Measurements from ENCODE around the gene ZFP36L1. TPM values are rescaled to one million over a fixed set of nuclear protein-coding genes. Genes with fewer than 3 reads are reported as not detected.

The ZFP36L1 gene
- total RNA-seq, 6 donors from 2014 or later = 268 to 511 (median 385) TPM

- no peaks in the 10 kb centered on the region for H3K36me3 ChIP-seq
- 82 to 83% methylated on average over 6 of the region's 6 CpGs for WGBS, 2 donors
- H3K4me1 ChIP-seq = peaks cover 0 to 2% (median 0%) of the 10 kb centered on the region in 4 donors
- H3K9me3 ChIP-seq = no peaks in the 10 kb centered on the region
- DNase-seq = peak; percentile 15 to 64
- no peaks in the 10 kb centered on the region for H3K27me3 ChIP-seq
- peak; percentile 83 for ATAC-seq (ENCODE audit: low FRiP score in 2 of 2)
- H3K27ac ChIP-seq = peak overlapping the region in 2 of 4 donors; percentile 49 to 67
- no peak for TF ChIP-seq CTCF (IDR thresholded peaks at IDR 0.05)
- TF ChIP-seq POLR2AphosphoS5 (IDR thresholded peaks at IDR 0.05) = peak in 1 of 2 donors; percentile 11
- TF ChIP-seq EP300 (IDR thresholded peaks at IDR 0.05) = peak in 1 of 4 donors; percentile 17
- H3K4me3 ChIP-seq = no peak overlapping the region
Measured at GRCh38 chr14:68741839-68742470, 50.9 kb downstream of the ZFP36L1 start.

- no peak for DNase-seq
- TF ChIP-seq POLR2A (IDR thresholded peaks at IDR 0.05) (no peak), POLR2AphosphoS5 (IDR thresholded peaks at IDR 0.05) (no peak), CTCF (IDR thresholded peaks at IDR 0.05) (no peak), EP300 (IDR thresholded peaks at IDR 0.05) (no peak)
- Histone ChIP-seq H3K9me3 (no peaks in the 10 kb centered on the region), H3K36me3 (no peaks in the 10 kb centered on the region), H3K4me3 (no peak overlapping the region), H3K27me3 (no peaks in the 10 kb centered on the region), H3K27ac (peak overlapping the region in 1 of 4 donors; percentile 67), H3K4me1 (peaks cover 3 to 7% (median 5%) of the 10 kb centered on the region in 4 donors)
- ATAC-seq (ENCODE audit: low FRiP score in 2 of 2) = no peak
Measured at GRCh38 chr14:68741477-68741791, 51.4 kb downstream of the ZFP36L1 start.

GRCh38 chr14:68740788-68741476 is 51.9 kb downstream of the ZFP36L1 start:
- ATAC-seq (ENCODE audit: low FRiP score in 2 of 2) (no peak), DNase-seq (no peak)
- Histone ChIP-seq H3K4me1 (peaks cover 7 to 12% (median 10%) of the 10 kb centered on the region in 4 donors), H3K36me3 (no peaks in the 10 kb centered on the region), H3K9me3 (no peaks in the 10 kb centered on the region), H3K27ac (no peak overlapping the region), H3K4me3 (no peak overlapping the region), H3K27me3 (no peaks in the 10 kb centered on the region)
- WGBS, 2 donors = 95 to 96% methylated on average over 4 of the region's 4 CpGs
- TF ChIP-seq CTCF (IDR thresholded peaks at IDR 0.05) (no peak), EP300 (IDR thresholded peaks at IDR 0.05) (no peak), POLR2AphosphoS5 (IDR thresholded peaks at IDR 0.05) (no peak), POLR2A (IDR thresholded peaks at IDR 0.05) (no peak)

GRCh38 chr14:68739701-68740100 is 53.2 kb downstream of the ZFP36L1 start:
- Histone ChIP-seq H3K4me3 (no peak overlapping the region), H3K27ac (no peak overlapping the region), H3K9me3 (no peaks in the 10 kb centered on the region), H3K36me3 (no peaks in the 10 kb centered on the region), H3K4me1 (peaks cover 19 to 25% (median 21%) of the 10 kb centered on the region in 4 donors), H3K27me3 (no peaks in the 10 kb centered on the region)
- no peak for DNase-seq
- WGBS, 2 donors = 88 to 97% methylated on average over 4 to 7 of the region's 7 CpGs
- TF ChIP-seq EP300 (IDR thresholded peaks at IDR 0.05) = no peak
- no peak for TF ChIP-seq CTCF (IDR thresholded peaks at IDR 0.05)
- no peak for TF ChIP-seq POLR2AphosphoS5 (IDR thresholded peaks at IDR 0.05)
- TF ChIP-seq POLR2A (IDR thresholded peaks at IDR 0.05) = no peak
- ATAC-seq (ENCODE audit: low FRiP score in 2 of 2) = no peak

Data from upper lobe of left lung (tissue), 6 donors.